ENCODE measurements around the gene LNX2.

The LNX2 gene

GRCh38 chr13:27662738-27663470, 42.6 kb upstream of the LNX2 start:
- no peak for TF ChIP-seq CTCF (IDR thresholded peaks at IDR 0.05; ENCODE audit: control insufficient read depth, insufficient read depth, low read depth, low read length, missing control alignments)
- DNase-seq (ENCODE audit: low read depth) = no peak
- H3K4me3 ChIP-seq (ENCODE audit: control insufficient read depth, low read depth, low read length) = no peak overlapping the region

- no peak for TF ChIP-seq CTCF (IDR thresholded peaks at IDR 0.05; ENCODE audit: control insufficient read depth, insufficient read depth, low read depth, low read length, missing control alignments)
- DNase-seq (ENCODE audit: low read depth) = no peak
Measured at GRCh38 chr13:27661017-27661416, 40.7 kb upstream of the LNX2 start.

GRCh38 chr13:27660511-27660910, 40.2 kb upstream of the LNX2 start:
- TF ChIP-seq CTCF (IDR thresholded peaks at IDR 0.05; ENCODE audit: control insufficient read depth, insufficient read depth, low read depth, low read length, missing control alignments) = no peak
- no peak overlapping the region for H3K4me3 ChIP-seq (ENCODE audit: control insufficient read depth, low read depth, low read length)
- no peak for DNase-seq (ENCODE audit: low read depth)

More at GRCh38 chr13:27661017-27661416, 40.7 kb upstream of the LNX2 start:
- no peak overlapping the region for H3K4me3 ChIP-seq (ENCODE audit: control insufficient read depth, low read depth, low read length)

- no peak for TF ChIP-seq CTCF (IDR thresholded peaks at IDR 0.05; ENCODE audit: control insufficient read depth, insufficient read depth, low read depth, low read length, missing control alignments)
- no peak for DNase-seq (ENCODE audit: low read depth)
Measured at GRCh38 chr13:27659145-27659865, 39.0 kb upstream of the LNX2 start.

GRCh38 chr13:27658546-27658945, 38.2 kb upstream of the LNX2 start:
- H3K4me3 ChIP-seq (ENCODE audit: control insufficient read depth, low read depth, low read length) = no peak overlapping the region
- DNase-seq (ENCODE audit: low read depth) = no peak
- no peak for TF ChIP-seq CTCF (IDR thresholded peaks at IDR 0.05; ENCODE audit: control insufficient read depth, insufficient read depth, low read depth, low read length, missing control alignments)

More at GRCh38 chr13:27659145-27659865, 39.0 kb upstream of the LNX2 start:
- no peak overlapping the region for H3K4me3 ChIP-seq (ENCODE audit: control insufficient read depth, low read depth, low read length)

GRCh38 chr13:27657724-27658123, 37.4 kb upstream of the LNX2 start:
- TF ChIP-seq CTCF (IDR thresholded peaks at IDR 0.05; ENCODE audit: control insufficient read depth, insufficient read depth, low read depth, low read length, missing control alignments) = no peak
- H3K4me3 ChIP-seq (ENCODE audit: control insufficient read depth, low read depth, low read length) = no peak overlapping the region
- no peak for DNase-seq (ENCODE audit: low read depth)

All from AG09309 (cell line).